AG04450 (cell line): ENCODE results near the gene SMIM45.

ENCODE experiments used
- CTCF ChIA-PET: fragments of 300-600, 350-600 bp; formaldehyde crosslinking; extraction: SDS; loops from one replicate; lab custom pipeline; 2022; ENCODE audit warnings: antibody characterized with exemption, inconsistent platforms; lab: Charles Lee
- POLR2A ChIA-PET: fragments of 350-600 bp; formaldehyde crosslinking; extraction: SDS; loops from one replicate; lab custom pipeline; 2021; ENCODE audit warnings: antibody characterized with exemption, inconsistent platforms; lab: Yijun Ruan, JAX
- DNase-seq: peaks from one replicate; pipeline ENCODE4 v3.0.0-alpha.2; 2011; ENCODE audit warnings: low read depth, low spot score
- H3K27ac ChIP-seq: one replicate; pipeline ENCODE4 v1.5.1; 2012; ENCODE audit warnings: low read depth, low read length, control low read depth
- H3K27me3 ChIP-seq: one replicate; pipeline ENCODE4 v1.6.0; 2012; ENCODE audit warnings: low read length; ENCODE audit not compliant: control insufficient read depth, insufficient read depth
- H3K4me3 ChIP-seq: 2 replicates; pipeline ENCODE4 v1.5.1; 2011; ENCODE audit warnings: mild to moderate bottlenecking, low read depth, low read length, control low read depth
- H3K9me3 ChIP-seq: 2 replicates; pipeline ENCODE4 v1.5.1; 2012; ENCODE audit warnings: low read length; ENCODE audit not compliant: control insufficient read depth, insufficient read depth
- TF ChIP-seq, protein P1 (sequence below): IDR thresholded peaks from 2 replicates; pipeline ENCODE4 v1.5.1; 2011; ENCODE audit warnings: low read depth, low read length, control low read depth, inconsistent platforms

Gene SMIM45

DNA sequence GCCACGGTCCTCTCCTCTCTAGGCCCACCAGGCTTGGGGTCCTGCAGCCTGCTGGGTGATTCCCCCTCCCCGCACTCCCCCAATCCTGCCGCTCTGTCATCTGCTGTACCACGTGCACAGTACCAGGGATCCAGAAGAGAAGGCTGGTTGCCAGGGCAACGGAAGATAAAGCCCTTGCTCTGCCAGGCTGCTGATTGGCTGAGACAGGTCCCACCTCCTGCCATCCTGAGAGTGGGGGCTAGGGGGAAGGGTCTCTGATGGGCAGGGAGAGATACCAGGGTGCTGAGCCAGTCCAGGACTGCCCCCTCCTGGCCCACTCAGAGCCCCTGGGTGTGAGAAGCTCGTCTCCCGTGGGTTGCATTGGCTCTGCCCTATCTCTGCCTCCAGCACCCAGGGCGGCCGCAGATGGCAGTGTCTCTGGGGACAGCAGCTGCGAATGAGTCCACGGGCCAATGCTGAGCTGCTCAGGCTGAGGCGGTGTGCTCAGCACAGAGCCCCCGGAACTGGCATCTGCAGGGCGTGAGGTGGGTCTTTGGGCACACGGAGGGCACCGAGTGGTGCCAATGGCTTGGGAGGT is at the start of gene SMIM45:
SMIM45 (plus strand) TSS at position 253 of the 577 bp plus-strand sequence.
- CTCF ChIA-PET = interaction anchor here (0.9 to 2.0 kb wide), 3 partner anchors 11 to 255 kb away, joined by 3 to 6 read pairs (median 4); no protein-coding TSS in a partner anchor
- TF ChIP-seq, protein P1, sequence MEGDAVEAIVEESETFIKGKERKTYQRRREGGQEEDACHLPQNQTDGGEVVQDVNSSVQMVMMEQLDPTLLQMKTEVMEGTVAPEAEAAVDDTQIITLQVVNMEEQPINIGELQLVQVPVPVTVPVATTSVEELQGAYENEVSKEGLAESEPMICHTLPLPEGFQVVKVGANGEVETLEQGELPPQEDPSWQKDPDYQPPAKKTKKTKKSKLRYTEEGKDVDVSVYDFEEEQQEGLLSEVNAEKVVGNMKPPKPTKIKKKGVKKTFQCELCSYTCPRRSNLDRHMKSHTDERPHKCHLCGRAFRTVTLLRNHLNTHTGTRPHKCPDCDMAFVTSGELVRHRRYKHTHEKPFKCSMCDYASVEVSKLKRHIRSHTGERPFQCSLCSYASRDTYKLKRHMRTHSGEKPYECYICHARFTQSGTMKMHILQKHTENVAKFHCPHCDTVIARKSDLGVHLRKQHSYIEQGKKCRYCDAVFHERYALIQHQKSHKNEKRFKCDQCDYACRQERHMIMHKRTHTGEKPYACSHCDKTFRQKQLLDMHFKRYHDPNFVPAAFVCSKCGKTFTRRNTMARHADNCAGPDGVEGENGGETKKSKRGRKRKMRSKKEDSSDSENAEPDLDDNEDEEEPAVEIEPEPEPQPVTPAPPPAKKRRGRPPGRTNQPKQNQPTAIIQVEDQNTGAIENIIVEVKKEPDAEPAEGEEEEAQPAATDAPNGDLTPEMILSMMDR = no peak
- H3K4me3 ChIP-seq = no peak within 1 kb of the TSS
- no peak within 1 kb of the TSS for H3K27ac ChIP-seq
- DNase-seq = no peak
- no peaks in the 10 kb centered on the region for H3K9me3 ChIP-seq
- POLR2A ChIA-PET = no interaction called here
- H3K27me3 ChIP-seq = no peaks in the 10 kb centered on the region

- ChIA-PET POLR2A (no interaction called here), CTCF (interaction anchor here (1.1 to 1.3 kb wide), 2 partner anchors 157 to 205 kb away, joined by 3 to 5 read pairs; no protein-coding TSS in a partner anchor)
- no peaks in the 10 kb centered on the region; the same call in 1 of the 2 replicates for H3K9me3 ChIP-seq
- H3K4me3 ChIP-seq = no peak overlapping the region
- H3K27me3 ChIP-seq = no peaks in the 10 kb centered on the region
- TF ChIP-seq, protein P1 = no peak
- no peak for DNase-seq
- no peak overlapping the region for H3K27ac ChIP-seq
Measured at GRCh38 chr22:41902932-41903421, 49.0 kb upstream of the SMIM45 start.

- no peaks in the 10 kb centered on the region; the same call in 1 of the 2 replicates for H3K9me3 ChIP-seq
- DNase-seq = no peak
- POLR2A ChIA-PET = no interaction called here
- H3K27me3 ChIP-seq = peaks cover 9% of the 10 kb centered on the region
- TF ChIP-seq, protein P1 = no peak
- H3K4me3 ChIP-seq = no peak overlapping the region
- H3K27ac ChIP-seq = no peak overlapping the region
- CTCF ChIA-PET = no interaction called here
Measured at GRCh38 chr22:41904450-41905410, 47.2 kb upstream of the SMIM45 start.

- Histone ChIP-seq H3K9me3 (no peaks in the 10 kb centered on the region; the same call in 1 of the 2 replicates), H3K27ac (no peak overlapping the region), H3K27me3 (peaks cover 12% of the 10 kb centered on the region), H3K4me3 (no peak overlapping the region)
- POLR2A ChIA-PET = no interaction called here
- no peak for DNase-seq
- CTCF ChIA-PET = interaction anchor here (1.2 kb wide), 1 partner anchor 209 kb away, joined by 3 read pairs; no protein-coding TSS in a partner anchor
- TF ChIP-seq, protein P1 = no peak
Measured at GRCh38 chr22:41905411-41906202, 46.3 kb upstream of the SMIM45 start.
